GM18520 (cell line): Measurements from ENCODE around the gene RMND5A.

ENCODE experiments used
- ATAC-seq: cut with Tn5 transposase; IDR thresholded peaks from one replicate; pipeline ENCODE4 v1.9.1; 2021; ENCODE audit not compliant: unreplicated experiment

The RMND5A gene

GRCh38 chr2:86790676-86791572 lies 70.8 kb downstream of the RMND5A start, which contains the start of gene CD8A:
Gene CD8A, minus strand, starts transcription at chr2:86790913. Its CDS starts 88 bp downstream, at chr2:86790825.
- no peak for ATAC-seq

DNA sequence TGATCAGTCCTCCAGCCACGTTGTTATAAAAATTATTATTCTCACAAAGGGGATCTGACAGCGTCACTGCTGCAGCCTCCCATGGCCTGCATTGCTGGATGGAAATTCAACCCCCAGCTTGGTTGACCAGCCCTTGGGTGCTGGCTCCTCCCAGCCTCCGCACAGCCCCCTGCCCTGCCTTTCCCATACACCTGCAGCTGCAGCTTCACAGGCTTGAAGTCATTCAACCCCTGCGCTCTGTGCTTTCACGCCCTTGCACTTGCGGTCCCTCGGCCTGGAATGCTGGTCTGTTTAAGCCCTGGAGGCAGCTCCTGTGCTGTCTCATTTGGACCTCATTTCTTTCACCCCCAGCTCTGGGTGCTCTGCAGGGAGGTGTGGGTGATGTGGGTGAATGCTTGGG lies 71.5 kb downstream of the RMND5A start:
- ATAC-seq: no peak

DNA sequence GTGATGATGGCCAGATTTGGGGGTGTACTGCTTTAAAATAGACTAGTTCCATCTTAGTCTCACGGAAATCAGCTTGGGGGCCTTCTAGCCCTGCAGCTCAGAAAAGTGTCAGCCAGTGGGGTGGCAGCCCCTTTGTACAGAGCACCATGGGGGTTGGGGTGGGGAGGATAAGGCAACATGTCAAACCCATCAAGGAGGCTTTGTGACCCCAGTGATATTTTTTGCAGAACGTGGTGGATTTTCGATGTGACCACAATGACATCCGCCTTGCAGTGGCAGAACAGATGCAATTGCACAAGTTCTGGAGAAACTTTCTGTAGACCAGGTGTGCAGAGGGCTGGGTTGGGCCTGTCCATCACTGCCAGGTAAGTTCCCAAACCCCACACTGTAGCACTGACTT lies 73.7 kb downstream of the RMND5A start:
- no peak for ATAC-seq

- no peak for ATAC-seq
Measured at GRCh38 chr2:86794861-86795260, 74.8 kb downstream of the RMND5A start.

DNA sequence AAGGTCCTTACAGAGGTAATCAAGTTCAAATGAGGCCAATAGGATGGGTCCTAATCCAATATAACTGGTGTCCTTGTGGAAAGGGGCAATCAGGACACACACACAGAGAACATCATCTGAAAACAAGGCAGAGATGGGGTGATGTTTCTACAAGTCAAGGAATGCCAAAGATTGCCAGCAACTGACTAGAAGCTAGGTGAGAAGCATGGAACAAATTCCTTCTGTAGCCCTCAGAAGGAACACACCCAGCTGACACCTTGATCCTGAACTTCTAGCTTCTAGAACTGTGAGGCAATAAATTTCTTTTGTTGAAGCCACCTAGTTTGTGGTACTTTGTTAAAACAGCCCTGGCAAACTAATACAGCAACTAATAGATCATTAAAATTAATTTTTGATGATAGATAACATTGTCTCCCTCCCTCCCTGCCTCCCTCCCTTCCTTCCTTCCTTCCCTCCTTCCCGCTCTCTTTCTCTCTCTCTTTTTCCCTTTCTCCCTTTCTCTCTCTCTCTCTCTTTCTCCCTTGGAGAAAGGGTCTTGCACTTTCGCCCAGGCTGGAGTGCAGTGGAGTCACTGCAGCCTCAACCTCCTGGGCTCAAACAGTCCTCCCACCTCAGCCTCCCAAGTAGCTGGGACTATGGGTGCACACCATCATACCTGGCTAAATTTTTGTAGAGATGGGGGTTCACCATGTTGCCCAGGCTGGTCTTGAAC lies 80.9 kb downstream of the RMND5A start:
- no peak for ATAC-seq

DNA sequence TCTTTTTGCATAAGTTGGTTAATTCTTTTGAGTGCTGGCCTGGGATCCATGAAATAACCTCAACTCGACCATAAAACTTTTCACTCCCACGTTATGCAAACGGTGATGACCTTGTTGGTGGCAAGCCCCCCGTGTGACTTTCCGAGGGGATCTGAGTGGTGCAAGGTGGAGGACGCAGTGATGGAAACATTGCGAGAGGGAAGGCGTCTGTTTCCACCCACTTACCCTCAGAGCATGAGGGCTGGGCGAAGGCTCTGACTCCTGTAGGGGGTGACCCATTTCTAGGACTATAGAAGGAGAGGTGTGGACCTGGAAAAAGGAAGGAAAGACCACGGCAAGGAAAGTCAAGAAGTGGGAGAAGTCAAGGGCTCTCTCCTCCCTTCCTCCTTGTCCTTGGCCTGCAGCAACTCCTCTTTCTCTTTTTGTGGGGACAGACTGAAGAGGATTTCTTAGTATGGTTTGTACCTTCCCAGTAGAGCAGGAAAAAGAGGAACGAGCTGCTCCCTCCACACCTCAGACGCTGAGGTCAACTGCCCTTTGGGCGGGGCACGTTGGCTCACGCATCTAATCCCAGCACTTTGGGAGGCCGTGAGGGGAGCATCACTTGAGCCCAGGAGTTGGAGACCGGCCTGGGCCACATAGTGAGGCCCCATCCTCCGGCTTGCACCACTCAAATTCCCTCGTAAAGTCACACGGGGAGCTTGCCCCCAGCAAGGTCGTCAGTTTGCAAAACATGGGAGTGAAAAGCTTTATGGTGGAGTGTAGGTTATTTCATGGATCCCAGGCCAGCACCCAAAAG lies 86.2 kb downstream of the RMND5A start:
- ATAC-seq: no peak

GRCh38 chr2:86807133-86807467 lies 87.0 kb downstream of the RMND5A start:
- no peak for ATAC-seq

- ATAC-seq: no peak
Measured at GRCh38 chr2:86807468-86808275, 87.6 kb downstream of the RMND5A start.

GRCh38 chr2:86808315-86809161 lies 88.4 kb downstream of the RMND5A start:
- peak; percentile 84 for ATAC-seq

- no peak for ATAC-seq
Measured at GRCh38 chr2:86809481-86810121, 89.5 kb downstream of the RMND5A start.

GRCh38 chr2:86815611-86816010 lies 95.5 kb downstream of the RMND5A start:
- no peak for ATAC-seq

GRCh38 chr2:86818114-86818801 lies 98.2 kb downstream of the RMND5A start:
- no peak for ATAC-seq

DNA sequence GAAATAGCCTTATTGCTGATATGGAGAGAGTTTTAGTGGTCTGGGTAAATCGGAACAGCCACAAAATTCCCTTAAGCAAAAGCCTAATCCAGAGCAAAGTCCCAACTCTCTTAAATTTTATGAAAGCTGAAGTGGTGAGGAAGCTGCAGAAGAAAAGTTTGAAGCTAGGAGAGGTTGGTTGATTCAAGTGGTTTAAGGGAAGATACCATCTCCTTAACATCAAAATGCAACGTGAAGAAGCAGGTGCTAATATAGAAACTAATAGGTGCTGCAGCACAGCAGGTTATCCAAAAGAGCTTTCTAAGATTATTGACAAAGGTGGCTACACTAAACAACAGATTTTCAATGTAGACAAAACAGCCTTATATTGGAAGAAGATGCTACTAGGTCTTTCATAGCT lies 98.9 kb downstream of the RMND5A start:
- ATAC-seq: no peak

GRCh38 chr2:86821306-86821705 lies 101.2 kb downstream of the RMND5A start:
- no peak for ATAC-seq

DNA sequence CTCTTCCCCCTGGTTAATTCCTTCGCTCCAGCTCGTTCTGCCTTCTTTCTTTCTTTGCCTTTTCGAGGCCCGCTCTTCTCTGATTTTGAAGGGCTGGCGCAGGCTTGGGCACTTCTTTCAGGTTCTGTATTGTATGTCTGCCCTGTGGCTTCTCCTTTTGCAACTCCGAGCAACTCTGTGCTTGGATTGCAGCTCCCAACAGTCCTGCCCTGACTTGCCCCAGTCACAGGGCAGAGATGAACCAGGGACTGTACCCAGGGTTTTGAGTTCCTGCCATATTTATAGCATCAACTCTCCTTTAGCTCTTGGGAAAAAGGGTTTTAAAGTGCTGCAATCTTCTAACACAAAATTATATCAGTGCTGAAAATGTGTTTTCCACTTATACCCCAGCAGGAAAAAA lies 101.8 kb downstream of the RMND5A start:
- ATAC-seq: no peak

DNA sequence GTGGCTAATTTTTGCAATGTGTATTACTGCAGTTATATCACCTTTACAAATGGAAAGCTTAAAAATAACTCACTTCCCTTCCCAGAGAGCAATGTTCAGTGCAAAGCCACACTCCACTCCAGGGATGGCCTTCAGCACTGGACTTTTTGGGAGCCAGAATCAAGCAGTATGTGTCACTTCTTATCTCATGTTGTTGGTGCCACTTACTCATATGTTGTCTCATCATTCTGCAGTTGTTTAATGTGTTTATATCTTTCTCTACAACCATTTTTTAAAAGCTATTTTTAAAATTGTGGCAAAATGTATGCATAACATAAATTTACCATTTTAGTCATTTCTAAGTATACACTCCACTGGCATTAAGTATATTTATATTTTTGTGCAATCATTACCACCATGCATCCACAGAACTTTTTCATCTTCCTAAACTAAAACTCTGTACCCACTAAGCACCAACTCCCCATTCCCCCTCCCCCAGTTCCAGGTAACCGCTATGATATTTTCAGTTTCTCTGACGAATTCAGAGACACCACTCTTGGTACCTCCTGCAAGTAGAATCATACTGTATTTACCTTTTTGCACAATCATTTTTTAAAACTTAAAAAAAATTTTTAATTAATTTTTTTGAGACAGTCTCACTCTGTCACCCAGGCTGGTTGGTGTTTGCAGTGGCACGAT lies 102.7 kb downstream of the RMND5A start:
- ATAC-seq: no peak

DNA sequence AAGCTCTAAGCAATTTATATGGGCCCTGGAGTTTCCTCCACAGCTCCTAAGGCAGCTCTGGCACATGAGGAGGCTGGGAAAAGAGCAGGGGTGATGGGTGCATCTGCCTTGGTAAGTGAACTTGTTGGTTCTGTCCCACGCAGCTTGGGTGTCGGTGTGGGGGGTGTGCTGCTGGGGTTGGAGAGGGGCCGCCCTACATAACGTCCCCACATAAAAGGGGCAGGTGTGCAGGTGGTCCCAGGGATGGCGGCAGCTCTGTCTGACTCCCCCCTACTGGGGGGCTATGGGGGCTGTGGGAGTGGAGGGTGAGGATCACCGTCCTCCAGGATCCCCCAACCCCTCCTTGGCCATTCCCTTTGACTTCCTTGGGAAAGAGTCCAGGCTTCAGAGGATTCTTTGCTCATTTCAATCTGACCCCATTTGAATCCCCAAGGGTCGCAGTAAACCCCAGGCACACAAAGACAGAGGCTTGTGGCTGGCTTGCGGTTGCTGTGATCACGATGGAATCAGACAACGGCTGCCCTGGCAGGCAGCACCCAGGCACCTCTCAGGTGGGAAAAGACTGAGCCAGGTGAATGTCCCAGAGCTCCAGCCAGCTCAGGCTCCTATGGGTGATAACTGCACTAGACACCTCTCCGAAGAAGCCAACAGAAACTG lies 105.1 kb downstream of the RMND5A start:
- ATAC-seq: no peak
